MM.1S (cell line): ENCODE data around the gene IL20RB.
"Not testable (repeated sequence)": the region's sequence is repeated elsewhere in the genome, so short reads cannot be mapped to it uniquely, and the experiment has no call there.

Experiments
- DNase-seq: peaks from one replicate; pipeline ENCODE4 v3.0.0-alpha.2; 2015
- H2AFZ ChIP-seq: fragments of 300-600 bp; sonication (generic); 2 replicates; pipeline ENCODE4 v1.6.0; 2016; ENCODE audit warnings: antibody characterized with exemption, low read length
- H3F3A ChIP-seq: fragments of 300-600 bp; sonication (generic); 2 replicates; pipeline ENCODE4 v1.6.1; 2016; ENCODE audit warnings: mild to moderate bottlenecking, antibody characterized with exemption, low read length, moderate library complexity, mixed read lengths; ENCODE audit not compliant: insufficient read depth
- H3K27ac ChIP-seq: fragments of 300-600 bp; sonication (generic); 2 replicates; pipeline ENCODE4 v1.5.1; 2016; ENCODE audit warnings: mild to moderate bottlenecking, low read length
- H3K27me3 ChIP-seq: fragments of 300-600 bp; sonication (generic); replicated peaks from 2 replicates; pipeline ENCODE4 v1.6.0; 2016; ENCODE audit warnings: low read length; ENCODE audit not compliant: insufficient read depth
- H3K36me3 ChIP-seq: fragments of 300-600 bp; sonication (generic); replicated peaks from 2 replicates; pipeline ENCODE4 v1.6.1; 2016; ENCODE audit warnings: mild to moderate bottlenecking, low read length, mixed read lengths; ENCODE audit not compliant: insufficient read depth
- H3K4me1 ChIP-seq: fragments of 300-600 bp; sonication (generic); 2 replicates; pipeline ENCODE4 v1.6.1; 2016; ENCODE audit warnings: low read length, mixed read lengths
- H3K4me2 ChIP-seq: fragments of 300-600 bp; sonication (generic); 2 replicates; pipeline ENCODE4 v1.6.0; 2016; ENCODE audit warnings: low read depth, low read length
- H3K4me3 ChIP-seq: fragments of 300-600 bp; sonication (generic); 2 replicates; pipeline ENCODE4 v1.5.1; 2016; ENCODE audit warnings: low read length, mixed read lengths
- H3K79me2 ChIP-seq: fragments of 300-600 bp; sonication (generic); 2 replicates; pipeline ENCODE4 v1.6.1; 2016; ENCODE audit warnings: mixed run types, low read length, mixed read lengths
- H3K9ac ChIP-seq: fragments of 300-600 bp; sonication (generic); 2 replicates; pipeline ENCODE4 v1.6.1; 2016; ENCODE audit warnings: low read length, mixed read lengths
- H3K9me2 ChIP-seq: fragments of 300-600 bp; sonication (generic); replicated peaks from 2 replicates; pipeline ENCODE4 v1.6.1; 2016; ENCODE audit warnings: mild to moderate bottlenecking, low read length, mixed read lengths; ENCODE audit not compliant: insufficient read depth
- H3K9me3 ChIP-seq: fragments of 300-600 bp; sonication (generic); replicated peaks from 2 replicates; pipeline ENCODE4 v1.6.1; 2016; ENCODE audit warnings: mild to moderate bottlenecking, low read length, mixed read lengths; ENCODE audit not compliant: insufficient read depth
- H4K20me1 ChIP-seq: fragments of 300-600 bp; sonication (generic); 2 replicates; pipeline ENCODE4 v1.6.1; 2016; ENCODE audit warnings: mild to moderate bottlenecking, low read length, moderate library complexity, mixed read lengths; ENCODE audit not compliant: insufficient read depth
- EZH2 ChIP-seq: fragments of 300-600 bp; sonication (generic); optimal IDR thresholded peaks from 2 replicates; pipeline ENCODE3; 2017; ENCODE audit warnings: low read depth, mild to moderate bottlenecking, antibody characterized with exemption, low read length, mixed read lengths
- EZH2phosphoT487 ChIP-seq: fragments of 300-600 bp; sonication (generic); IDR thresholded peaks from 2 replicates; pipeline ENCODE4 v1.6.1; 2018; ENCODE audit warnings: antibody characterized with exemption, low read length
- TF ChIP-seq, protein P1 (sequence below): fragments of 300-600 bp; sonication (generic); IDR thresholded peaks from 2 replicates; pipeline ENCODE4 v1.5.1; 2016; ENCODE audit warnings: antibody characterized with exemption, low read length, mixed read lengths

The IL20RB gene

DNA sequence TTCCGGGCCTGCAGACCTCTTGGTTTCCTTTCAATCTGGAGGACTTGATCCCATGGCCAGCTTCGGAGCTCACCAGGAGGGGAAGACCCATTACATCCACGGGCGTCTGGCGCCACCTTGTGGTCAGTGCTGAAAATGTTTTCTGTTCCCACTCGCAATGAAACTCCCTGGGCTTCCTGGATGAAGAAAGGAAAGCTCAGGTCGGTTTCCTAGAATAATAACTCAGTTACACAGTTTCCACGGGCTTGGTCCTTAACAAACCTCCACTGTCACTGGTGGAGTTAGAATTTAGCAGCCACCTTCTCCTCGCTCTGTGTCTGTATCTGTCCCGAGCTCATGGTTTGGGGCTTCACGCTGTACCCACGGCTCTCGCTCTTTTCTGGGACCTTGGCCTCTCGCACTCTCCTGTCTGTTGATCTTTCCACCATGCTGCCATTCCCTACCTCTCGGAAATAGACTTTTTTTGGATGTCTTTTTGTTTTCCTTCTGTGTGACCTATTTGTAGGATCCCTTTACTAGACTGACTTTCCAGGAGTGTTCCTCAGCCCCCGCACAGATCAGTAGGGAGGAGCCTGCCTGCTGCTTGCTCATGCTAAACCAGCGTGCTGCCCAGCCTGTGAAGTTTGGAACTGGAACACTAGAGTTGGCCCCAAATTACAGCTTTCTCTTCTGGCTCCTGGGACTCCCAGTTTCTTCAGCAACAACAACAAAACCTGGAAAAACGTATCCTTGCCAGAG is 56.3 kb downstream of the IL20RB start:
- Histone ChIP-seq H3K4me3 (peak overlapping the region; percentile 60), H3K27ac (no peak overlapping the region), H3K4me2 (peak overlapping the region; percentile 81), H3K36me3 (no peaks in the 10 kb centered on the region), H3K4me1 (no peaks in the 10 kb centered on the region; the same call in 1 of the 2 replicates), H3K79me2 (no peaks in the 10 kb centered on the region), H4K20me1 (no peaks in the 10 kb centered on the region), H3K27me3 (no peaks in the 10 kb centered on the region), H3K9me3 (no peaks in the 10 kb centered on the region), H3K9ac (no peak overlapping the region), H3K9me2 (no peaks in the 10 kb centered on the region), H2AFZ (peak overlapping the region; percentile 85), H3F3A (no peaks in the 10 kb centered on the region)
- TF ChIP-seq, protein P1, sequence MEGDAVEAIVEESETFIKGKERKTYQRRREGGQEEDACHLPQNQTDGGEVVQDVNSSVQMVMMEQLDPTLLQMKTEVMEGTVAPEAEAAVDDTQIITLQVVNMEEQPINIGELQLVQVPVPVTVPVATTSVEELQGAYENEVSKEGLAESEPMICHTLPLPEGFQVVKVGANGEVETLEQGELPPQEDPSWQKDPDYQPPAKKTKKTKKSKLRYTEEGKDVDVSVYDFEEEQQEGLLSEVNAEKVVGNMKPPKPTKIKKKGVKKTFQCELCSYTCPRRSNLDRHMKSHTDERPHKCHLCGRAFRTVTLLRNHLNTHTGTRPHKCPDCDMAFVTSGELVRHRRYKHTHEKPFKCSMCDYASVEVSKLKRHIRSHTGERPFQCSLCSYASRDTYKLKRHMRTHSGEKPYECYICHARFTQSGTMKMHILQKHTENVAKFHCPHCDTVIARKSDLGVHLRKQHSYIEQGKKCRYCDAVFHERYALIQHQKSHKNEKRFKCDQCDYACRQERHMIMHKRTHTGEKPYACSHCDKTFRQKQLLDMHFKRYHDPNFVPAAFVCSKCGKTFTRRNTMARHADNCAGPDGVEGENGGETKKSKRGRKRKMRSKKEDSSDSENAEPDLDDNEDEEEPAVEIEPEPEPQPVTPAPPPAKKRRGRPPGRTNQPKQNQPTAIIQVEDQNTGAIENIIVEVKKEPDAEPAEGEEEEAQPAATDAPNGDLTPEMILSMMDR, result peak; percentile 84
- TF ChIP-seq EZH2phosphoT487, result no peak
- peak; percentile 76 for DNase-seq

DNA sequence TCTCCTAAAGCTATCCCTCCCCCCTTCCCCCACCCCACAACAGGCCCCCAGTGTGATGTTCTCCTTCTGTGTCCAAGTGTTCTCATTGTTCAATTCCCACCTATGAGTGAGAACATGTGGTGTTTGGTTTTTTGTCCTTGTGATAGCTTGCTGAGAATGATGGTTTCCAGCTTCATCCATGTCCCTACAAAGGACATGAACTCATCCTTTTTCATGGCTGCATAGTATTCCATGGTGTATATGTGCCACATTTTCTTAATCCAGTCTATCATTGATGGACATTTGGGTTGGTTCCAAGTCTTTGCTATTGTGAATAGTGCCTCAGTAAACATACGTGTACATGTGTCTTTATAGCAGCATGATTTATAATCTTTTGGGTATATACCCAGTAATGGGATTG is 59.5 kb downstream of the IL20RB start:
- not testable (repeated sequence) for H3K4me3 ChIP-seq, H3F3A ChIP-seq, H3K27me3 ChIP-seq, H3K27ac ChIP-seq, H4K20me1 ChIP-seq, DNase-seq, H3K36me3 ChIP-seq, H3K9ac ChIP-seq, H3K9me2 ChIP-seq, H2AFZ ChIP-seq, H3K79me2 ChIP-seq, H3K9me3 ChIP-seq, H3K4me2 ChIP-seq, H3K4me1 ChIP-seq

DNA sequence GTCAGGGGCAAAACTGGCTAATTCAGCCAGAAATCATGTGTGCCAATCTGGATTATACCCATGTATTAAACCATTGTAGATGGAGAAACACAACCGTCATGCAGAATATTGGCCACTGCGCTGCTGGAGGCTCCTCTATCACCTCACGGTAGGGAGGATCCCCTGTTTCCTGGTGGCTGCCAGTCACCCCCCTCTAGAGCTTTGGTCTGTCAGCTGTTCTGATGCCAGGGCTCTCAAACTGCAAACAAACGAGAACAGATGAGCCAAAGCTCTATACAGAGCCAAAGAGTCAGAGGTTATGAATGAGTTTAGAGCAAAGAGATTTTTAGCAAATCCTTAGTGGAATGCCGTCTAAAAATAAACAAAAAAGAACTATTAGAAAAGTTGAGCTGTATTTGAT is 62.5 kb downstream of the IL20RB start:
- no peak overlapping the region for H3K27ac ChIP-seq
- no peak overlapping the region for H3K9ac ChIP-seq
- TF ChIP-seq EZH2 (no peak), EZH2phosphoT487 (no peak)
- TF ChIP-seq, protein P1, result no peak
- H3F3A ChIP-seq, result no peaks in the 10 kb centered on the region
- no peaks in the 10 kb centered on the region for H3K9me2 ChIP-seq
- no peaks in the 10 kb centered on the region for H3K4me1 ChIP-seq
- no peaks in the 10 kb centered on the region for H3K27me3 ChIP-seq
- H2AFZ ChIP-seq, result no peak overlapping the region
- H3K9me3 ChIP-seq, result no peaks in the 10 kb centered on the region
- H3K36me3 ChIP-seq, result no peaks in the 10 kb centered on the region
- H3K4me3 ChIP-seq, result no peak overlapping the region
- DNase-seq, result no peak
- H3K4me2 ChIP-seq, result no peak overlapping the region
- no peaks in the 10 kb centered on the region for H3K79me2 ChIP-seq
- H4K20me1 ChIP-seq, result no peaks in the 10 kb centered on the region

DNA sequence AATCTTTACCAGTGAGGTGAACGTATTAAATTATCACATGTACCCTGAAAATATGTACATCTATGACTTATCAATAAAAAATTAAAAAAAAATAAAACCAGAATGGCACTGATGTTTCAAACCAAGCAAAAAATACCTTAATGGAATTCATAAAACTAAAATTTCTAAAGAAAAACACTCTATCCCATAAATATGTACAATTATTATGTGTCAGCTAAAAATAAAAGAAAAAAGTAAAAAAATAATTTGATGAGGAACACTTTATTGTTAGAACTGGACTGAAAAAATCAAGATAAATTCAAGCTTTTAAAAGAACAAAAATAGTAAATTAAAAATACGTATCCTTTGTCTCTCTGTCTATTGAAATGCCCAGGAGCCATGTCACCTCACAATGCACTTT is 63.1 kb downstream of the IL20RB start:
- Histone ChIP-seq H3K79me2 (no peaks in the 10 kb centered on the region), H3K27me3 (no peaks in the 10 kb centered on the region), H3K9me3 (no peaks in the 10 kb centered on the region), H3K9me2 (no peaks in the 10 kb centered on the region), H3K4me1 (no peaks in the 10 kb centered on the region), H3K27ac (no peak overlapping the region), H3F3A (no peaks in the 10 kb centered on the region), H3K4me2 (no peak overlapping the region), H3K9ac (no peak overlapping the region), H3K4me3 (no peak overlapping the region), H2AFZ (no peak overlapping the region), H4K20me1 (no peaks in the 10 kb centered on the region), H3K36me3 (no peaks in the 10 kb centered on the region)
- DNase-seq, result no peak
- TF ChIP-seq EZH2 (no peak), EZH2phosphoT487 (no peak)
- TF ChIP-seq, protein P1, result no peak
